Psoas muscle (tissue), 8 donors: ENCODE measurements around the gene ZFAND2A. TPM values are rescaled to one million over a fixed set of nuclear protein-coding genes. Genes with fewer than 3 reads are reported as not detected.

Source experiments
- ATAC-seq, 4 donors: fragments of 200-7000 bp; cut with Tn5 transposase; one replicate each; pipeline ENCODE4 v1.9.1; 2020; ENCODE audit warnings: moderate library complexity in 3 of 4, mild to moderate bottlenecking in 2 of 4
- DNase-seq, 2 donors: peaks; one replicate each; pipeline ENCODE4 v3.0.0-alpha.2; 2020
- H3K27ac ChIP-seq: fragments of 200-600 bp; one replicate; pipeline ENCODE4 v1.8.0; 2022
- H3K27me3 ChIP-seq, 3 donors: fragments of 200-600 bp in 1 of 3; one replicate each; pipeline versions ENCODE4 v1.6.1 to v1.8.0; 2013 to 2022; ENCODE audit warnings: low read length in 2 of 3, mild to moderate bottlenecking in 2 of 3, moderate library complexity in 1 of 3; ENCODE audit not compliant: insufficient read depth in 3 of 3
- H3K36me3 ChIP-seq, 2 donors: fragments of 200-600 bp in 1 of 2; one replicate each; pipeline versions ENCODE4 v1.6.1 to v1.8.0; 2013 to 2022; ENCODE audit warnings: low read depth in 1 of 2, mild to moderate bottlenecking in 1 of 2, moderate library complexity in 1 of 2; ENCODE audit not compliant: insufficient read depth in 1 of 2
- H3K4me1 ChIP-seq: fragments of 200-600 bp; one replicate; pipeline ENCODE4 v1.8.0; 2022
- H3K4me3 ChIP-seq: fragments of 200-600 bp; one replicate; pipeline ENCODE4 v1.8.0; 2022; ENCODE audit warnings: mild to moderate bottlenecking
- H3K9me3 ChIP-seq: fragments of 200-600 bp; one replicate; pipeline ENCODE4 v1.8.0; 2022
- CTCF ChIP-seq: fragments of 200-600 bp; IDR thresholded peaks from one replicate; pipeline ENCODE4 v1.8.0; 2022; ENCODE audit warnings: antibody characterized with exemption
- WGBS, 3 donors: extraction: QIAGEN DNeasy Blood & Tissue Kit; methylation state at CpG; one replicate each; pipeline versions ENCODE4 v1.1.6 to v1.1.7; 2013; 5-methylcytosine and 5-hydroxymethylcytosine counted together
- intact Hi-C, 2 donors: fragments of 100-400 bp; cut with DNase I; formaldehyde crosslinking; loops; one replicate each; pipeline versions ENCODE4 v1.11.0 to v1.14.2; 2022
- polyA plus RNA-seq, 3 donors: library from polyadenylated mRNA; stranded (reverse); fragments of 200-250 nt; gene quantifications; one replicate each; pipeline ENCODE4 v1.2.3, GENCODE V29; 2013
- total RNA-seq, 4 donors: library from RNA; stranded (reverse); fragmentation: NEBNext Ultra II Directional in 2 of 4; extraction: Animal tissue kit (Norgen Biotek cat#: 25700) in 2 of 4; gene quantifications; one replicate each; pipeline versions ENCODE4 v1.2.1 to v1.2.4, GENCODE V29; 2021 to 2023
- donor health status: healthy with polysubstance abuse.
- donor health status: DM: no; HTN: no; CAD: no; lungs with moderate emphysema.
- donor health status: Bipolar disorder and iron deficiency.
- donor health status: healthy.
- donor health status: DM: yes; HTN: yes; CAD: no.
- donor health status: DM: no; HTN: no; CAD: no.
- donor health status: DM: no; HTN: no; CAD: no.
- donor health status: DM: yes; HTN: yes; CAD: no.

The ZFAND2A gene
- total and polyA plus RNA-seq, 7 donors: 5.7 to 61.1 (median 18.4) TPM

GRCh38 chr7:1152492-1152891 is 7.5 kb downstream of the ZFAND2A start:
- peak in 1 of 2 donors; percentile 9 for DNase-seq
- Histone ChIP-seq H3K27me3 (no peaks in the 10 kb centered on the region), H3K4me1 (no peaks in the 10 kb centered on the region), H3K9me3 (no peaks in the 10 kb centered on the region), H3K27ac (no peak overlapping the region), H3K36me3 (peaks cover 3 to 78% of the 10 kb centered on the region in 2 donors), H3K4me3 (no peak overlapping the region)
- intact Hi-C loops: no loop called here
- no peak for ATAC-seq
- TF ChIP-seq CTCF: no peak
- 88 to 90% (median 89%) methylated on average over 15 of the region's 15 CpGs for WGBS, 3 donors

DNA sequence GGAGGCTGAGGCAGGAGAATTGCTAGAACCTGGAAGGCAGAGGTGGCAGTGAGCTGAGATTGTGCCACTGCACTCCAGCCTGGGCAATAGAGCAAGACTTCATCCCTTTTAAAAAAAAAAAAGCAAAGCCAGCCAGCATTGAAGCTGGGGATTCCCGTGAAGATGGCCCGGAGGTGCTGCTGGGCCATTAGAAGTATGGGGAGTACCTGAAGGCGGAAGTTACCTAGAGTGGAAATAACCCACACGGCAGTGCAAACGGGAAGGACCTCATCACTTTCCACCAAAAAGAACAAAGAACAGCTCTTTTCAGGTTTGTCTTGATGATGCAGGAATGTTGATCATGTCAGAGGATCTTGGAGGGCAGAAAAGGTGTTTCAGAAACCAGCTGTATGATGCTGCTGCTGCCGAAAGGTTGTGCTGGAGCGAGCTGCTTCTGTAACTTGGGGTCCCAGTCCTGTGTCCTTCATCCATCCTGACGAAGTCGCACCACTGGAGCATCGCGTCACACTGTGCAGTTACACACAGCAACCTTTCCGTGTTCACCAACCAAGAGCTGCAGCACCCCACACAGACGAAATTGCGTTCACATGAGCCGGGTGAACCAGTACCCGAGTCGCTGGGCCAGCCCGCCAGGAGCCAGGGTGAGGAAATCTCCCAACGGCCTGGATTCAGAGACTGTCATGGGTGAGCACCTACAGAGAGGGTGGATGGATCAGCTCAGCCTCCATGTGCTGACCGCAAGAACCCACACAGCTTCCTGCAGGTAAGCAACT is 8.2 kb downstream of the ZFAND2A start:
- Histone ChIP-seq H3K4me1 (no peaks in the 10 kb centered on the region), H3K4me3 (no peak overlapping the region), H3K9me3 (no peaks in the 10 kb centered on the region), H3K36me3 (peaks cover 3 to 71% of the 10 kb centered on the region in 2 donors), H3K27ac (no peak overlapping the region), H3K27me3 (no peaks in the 10 kb centered on the region)
- ATAC-seq (no peak), DNase-seq (peak in 1 of 2 donors; percentile 35)
- TF ChIP-seq CTCF: no peak
- 88 to 92% (median 90%) methylated on average over 20 of the region's 20 CpGs for WGBS, 3 donors
- intact Hi-C loops: no loop called here

DNA sequence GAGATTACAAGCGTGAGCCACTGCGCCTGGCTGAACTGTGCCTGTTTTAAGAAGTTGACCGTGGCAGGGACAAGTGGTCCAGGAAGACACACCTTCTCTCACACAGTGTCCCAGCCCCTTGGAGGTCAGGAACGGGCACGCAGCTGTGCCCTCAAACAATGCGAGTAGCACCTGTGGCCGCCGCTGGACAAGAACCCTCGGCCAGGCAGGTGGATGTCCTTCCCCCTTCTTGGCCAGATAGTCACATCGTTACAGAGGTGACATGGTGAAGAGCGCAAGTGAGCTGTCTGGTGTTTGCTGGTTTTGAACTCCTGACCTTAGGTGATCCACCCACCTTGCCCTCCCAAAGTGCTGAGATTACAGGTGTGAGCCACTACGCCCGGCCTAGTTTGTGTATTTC is 8.8 kb downstream of the ZFAND2A start:
- Histone ChIP-seq H3K27me3 (no peaks in the 10 kb centered on the region), H3K36me3 (peaks cover 3 to 66% of the 10 kb centered on the region in 2 donors), H3K4me3 (no peak overlapping the region), H3K27ac (no peak overlapping the region), H3K9me3 (no peaks in the 10 kb centered on the region), H3K4me1 (no peaks in the 10 kb centered on the region)
- DNase-seq (peak in 1 of 2 donors; percentile 39), ATAC-seq (no peak)
- 87 to 94% (median 92%) methylated on average over 13 of the region's 13 CpGs for WGBS, 3 donors
- TF ChIP-seq CTCF: no peak
- intact Hi-C loops: no loop called here

DNA sequence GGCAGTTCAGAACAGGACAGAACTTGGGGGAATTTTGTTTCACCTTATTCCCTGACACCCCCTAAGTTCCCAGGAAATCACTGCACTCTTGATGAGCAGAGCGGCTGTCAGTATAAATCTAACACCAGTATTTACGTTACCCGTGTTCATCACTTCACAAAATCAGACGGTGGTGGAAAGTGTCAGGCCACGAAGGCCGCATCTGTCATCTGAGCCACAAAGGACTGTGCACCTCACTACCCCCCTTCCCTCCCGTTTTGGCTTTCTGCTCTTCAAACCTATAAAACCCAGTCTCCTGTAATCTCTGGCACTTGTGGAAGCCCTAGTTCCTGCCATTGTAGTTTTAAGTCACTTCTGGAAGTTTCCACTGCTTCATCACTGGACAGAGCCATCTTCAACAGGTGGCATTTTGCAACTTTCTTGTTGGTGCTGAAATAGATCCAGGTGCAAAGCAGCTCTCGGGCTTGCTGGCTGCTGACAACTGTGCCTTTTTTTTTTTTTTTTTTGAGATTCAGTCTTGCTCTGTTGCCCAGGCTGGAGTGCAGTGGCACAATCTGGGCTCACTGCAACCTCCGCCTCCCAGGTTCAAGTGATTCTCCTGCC is 9.5 kb downstream of the ZFAND2A start:
- intact Hi-C loops: no loop called here
- ATAC-seq (no peak), DNase-seq (peak in 1 of 2 donors; percentile 35)
- Histone ChIP-seq H3K4me3 (no peak overlapping the region), H3K9me3 (no peaks in the 10 kb centered on the region), H3K27ac (no peak overlapping the region), H3K4me1 (no peaks in the 10 kb centered on the region), H3K36me3 (peaks cover 3 to 62% of the 10 kb centered on the region in 2 donors), H3K27me3 (no peaks in the 10 kb centered on the region)
- no peak for TF ChIP-seq CTCF
- 76 to 85% (median 83%) methylated on average over 9 of the region's 9 CpGs for WGBS, 3 donors
